Raji (cell line): ENCODE data around the gene SERINC2.

ENCODE experiments used
- POLR2A ChIP-seq: IDR thresholded peaks from 2 replicates; pipeline ENCODE4 v1.6.1; 2011; ENCODE audit warnings: low read depth, low read length, control low read depth; ENCODE audit not compliant: insufficient read depth

Gene SERINC2

GRCh38 chr1:31421371-31422040, 8.5 kb downstream of the SERINC2 start:
- no peak for TF ChIP-seq POLR2A

- no peak for TF ChIP-seq POLR2A
These were observed 9.7 kb downstream of the SERINC2 start for GRCh38 chr1:31422505-31423319.

- TF ChIP-seq POLR2A = no peak
These were observed 10.5 kb downstream of the SERINC2 start for GRCh38 chr1:31423418-31423947.

GRCh38 chr1:31424568-31424967, 11.6 kb downstream of the SERINC2 start:
- no peak for TF ChIP-seq POLR2A

- no peak for TF ChIP-seq POLR2A
These were observed 12.5 kb downstream of the SERINC2 start for GRCh38 chr1:31425301-31426081.

GRCh38 chr1:31426249-31426922, 13.4 kb downstream of the SERINC2 start:
- no peak for TF ChIP-seq POLR2A

GRCh38 chr1:31427322-31427721, 14.3 kb downstream of the SERINC2 start:
- TF ChIP-seq POLR2A = no peak

- TF ChIP-seq POLR2A = no peak
These were observed 15.6 kb downstream of the SERINC2 start for GRCh38 chr1:31428436-31429221.

GRCh38 chr1:31429583-31429982, 16.6 kb downstream of the SERINC2 start:
- no peak for TF ChIP-seq POLR2A

- no peak for TF ChIP-seq POLR2A
These were observed 19.8 kb downstream of the SERINC2 start for GRCh38 chr1:31432592-31433395.

- no peak for TF ChIP-seq POLR2A
These were observed 20.4 kb downstream of the SERINC2 start for GRCh38 chr1:31433396-31433930.

GRCh38 chr1:31434101-31434871, 21.3 kb downstream of the SERINC2 start:
- TF ChIP-seq POLR2A = no peak
